CD14-positive monocyte (primary cell): Measurements from ENCODE around the gene GNL2. TPM values are rescaled to one million over a fixed set of nuclear protein-coding genes. Genes with fewer than 3 reads are reported as not detected.

Experiments used
- DNase-seq, 3 donors: peaks; one replicate each; pipeline ENCODE4 v3.0.0-alpha.2; 2011 to 2022
- H2AFZ ChIP-seq: 2 replicates; pipeline ENCODE4 v1.6.0; 2012; ENCODE audit warnings: mild to moderate bottlenecking, low read depth, low read length, inconsistent platforms; ENCODE audit not compliant: insufficient read depth, poor library complexity, severe bottlenecking
- H3K27ac ChIP-seq, 2 donors: 1 replicate in 1 of 2; 2 replicates in 1 of 2; pipeline ENCODE4 v1.5.1; 2012 to 2013; ENCODE audit warnings: low read length in 2 of 2, control low read depth in 1 of 2, inconsistent platforms in 1 of 2, low read depth in 1 of 2, mild to moderate bottlenecking in 1 of 2
- H3K27me3 ChIP-seq, 2 donors: one replicate each; pipeline versions ENCODE4 v1.6.0 to v1.6.1; 2011 to 2013; ENCODE audit warnings: low read length in 2 of 2; ENCODE audit not compliant: control insufficient read depth in 2 of 2, insufficient read depth in 2 of 2
- H3K36me3 ChIP-seq, 2 donors: replicated peaks in 1 of 2; 1 replicate in 1 of 2; 2 replicates in 1 of 2; pipeline versions ENCODE4 v1.5.1 to v1.6.1; 2012 to 2013; ENCODE audit warnings: low read length in 2 of 2, control low read depth in 1 of 2, inconsistent platforms in 1 of 2, mild to moderate bottlenecking in 1 of 2; ENCODE audit not compliant: insufficient read depth in 2 of 2, control insufficient read depth in 1 of 2
- H3K4me1 ChIP-seq, 2 donors: 1 replicate in 1 of 2; 2 replicates in 1 of 2; pipeline versions ENCODE4 v1.5.1 to v1.6.1; 2012 to 2013; ENCODE audit warnings: low read length in 2 of 2, control low read depth in 1 of 2, inconsistent platforms in 1 of 2, mild to moderate bottlenecking in 1 of 2, moderate library complexity in 1 of 2; ENCODE audit not compliant: insufficient read depth in 2 of 2, control insufficient read depth in 1 of 2
- H3K4me2 ChIP-seq: replicated peaks from 2 replicates; pipeline ENCODE3; 2012; ENCODE audit warnings: low read length, moderate library complexity, mild to moderate bottlenecking; ENCODE audit not compliant: poor library complexity, severe bottlenecking; ENCODE audit errors: extremely low read depth
- H3K4me3 ChIP-seq, 3 experiments: fragments of 200-600 bp in 1 of 3; sonication (generic) in 1 of 3; replicated peaks in 1 of 3; 1 replicate in 2 of 3; 2 replicates in 1 of 3; pipeline ENCODE4 v1.5.1; 2011 to 2013; ENCODE audit warnings: low read length in 3 of 3, mild to moderate bottlenecking in 3 of 3, control low read depth in 2 of 3, low read depth in 2 of 3, inconsistent platforms in 1 of 3, moderate library complexity in 1 of 3
- H3K79me2 ChIP-seq: 2 replicates; pipeline ENCODE4 v1.6.0; 2012; ENCODE audit warnings: mild to moderate bottlenecking, control low read depth, inconsistent platforms, low read length, moderate library complexity; ENCODE audit not compliant: insufficient read depth
- H3K9ac ChIP-seq: 2 replicates; pipeline ENCODE4 v1.6.0; 2017; ENCODE audit warnings: low read length, mild to moderate bottlenecking; ENCODE audit not compliant: insufficient read depth, poor library complexity, severe bottlenecking
- H3K9me3 ChIP-seq, 2 donors: replicated peaks in 1 of 2; 1 replicate in 1 of 2; 2 replicates in 1 of 2; pipeline versions ENCODE4 v1.5.1 to v1.6.1; 2012 to 2013; ENCODE audit warnings: low read length in 2 of 2, control low read depth in 1 of 2; ENCODE audit not compliant: control insufficient read depth in 1 of 2, insufficient read depth in 1 of 2
- H4K20me1 ChIP-seq: 2 replicates; pipeline ENCODE4 v1.6.0; 2012; ENCODE audit warnings: mild to moderate bottlenecking, low read length, control low read depth, moderate library complexity; ENCODE audit not compliant: insufficient read depth
- H3K27ac Mint-ChIP-seq, 7 donors: one replicate each; pipeline ENCODE4 v1.8.0; 2020; ENCODE audit warnings: mild to moderate bottlenecking in 7 of 7, mixed read lengths in 7 of 7, moderate library complexity in 6 of 7, inconsistent platforms in 2 of 7
- H3K27me3 Mint-ChIP-seq, 3 donors: one replicate each; pipeline ENCODE4 v1.8.0; 2021 to 2022; ENCODE audit warnings: low read depth in 3 of 3, mild to moderate bottlenecking in 3 of 3, mixed read lengths in 3 of 3, moderate library complexity in 3 of 3, inconsistent platforms in 1 of 3
- H3K36me3 Mint-ChIP-seq, 2 donors: one replicate each; pipeline ENCODE4 v1.8.0; 2020; ENCODE audit warnings: mixed read lengths in 2 of 2, inconsistent platforms in 1 of 2, mild to moderate bottlenecking in 1 of 2
- H3K4me1 Mint-ChIP-seq: one replicate; pipeline ENCODE4 v1.8.0; 2020; ENCODE audit warnings: mild to moderate bottlenecking, mixed read lengths
- H3K4me3 Mint-ChIP-seq, 2 donors: one replicate each; pipeline ENCODE4 v1.8.0; 2020; ENCODE audit warnings: mild to moderate bottlenecking in 2 of 2, mixed read lengths in 2 of 2, moderate library complexity in 1 of 2
- H3K9me3 Mint-ChIP-seq, 7 donors: one replicate each; pipeline ENCODE4 v1.8.0; 2020 to 2022; ENCODE audit warnings: mixed read lengths in 7 of 7, mild to moderate bottlenecking in 6 of 7, moderate library complexity in 6 of 7, inconsistent platforms in 2 of 7
- WGBS: methylation state at CpG from one replicate; pipeline ENCODE4 v1.1.5; 2013; ENCODE audit warnings: missing lambda C conversion rate; ENCODE audit not compliant: insufficient coverage; 5-methylcytosine and 5-hydroxymethylcytosine counted together
- intact Hi-C, 2 donors: fragments of 100-400 bp; cut with micrococcal nuclease; formaldehyde crosslinking; loops; one replicate each; pipeline versions ENCODE4 v1.15.0 to v1.15.1; 2023
- polyA plus RNA-seq, 3 donors: library from polyadenylated mRNA; depleted of rRNA in 1 of 3; unstranded in 2 of 3; stranded (reverse) in 1 of 3; fragments of 300-500 nt in 2 of 3; fragments of >200 nt in 1 of 3; fragmentation: Illumina TruSeq in 2 of 3; gene quantifications; 1 replicate in 2 of 3; 2 replicates in 1 of 3; pipeline ENCODE4 v1.2.3, GENCODE V29; 2012 to 2021
- TF ChIP-seq, protein P1 (sequence below): fragments of 200-600 bp; IDR thresholded peaks from one replicate; pipeline ENCODE4 v1.8.0; 2022; ENCODE audit warnings: antibody characterized with exemption, mild to moderate bottlenecking

Gene GNL2
- polyA plus RNA-seq, 3 donors = 22.2 to 37.2 (median 35.4) TPM

DNA sequence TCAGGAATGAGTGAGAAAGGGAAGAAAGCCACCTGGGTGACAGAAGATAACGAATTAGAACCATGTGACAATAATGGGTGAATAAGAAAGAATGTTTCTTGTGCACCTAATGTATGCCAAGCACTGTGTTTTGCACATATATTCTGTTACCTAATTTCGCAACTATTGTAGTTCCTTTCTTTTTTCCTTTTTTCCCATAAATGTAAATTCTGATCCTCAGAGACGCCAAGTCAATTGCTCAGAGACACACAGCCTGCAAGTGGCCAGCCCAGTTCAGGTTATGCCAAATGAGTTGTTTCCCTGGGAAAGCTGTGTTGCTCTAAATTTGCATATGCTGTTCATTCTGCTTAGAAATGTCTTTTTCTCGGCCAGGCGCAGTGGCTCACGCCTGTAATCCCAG is 40.7 kb upstream of the GNL2 start:
- 90% methylated on average over 5 of the region's 6 CpGs for WGBS
- H3K9me3 Mint-ChIP-seq = peaks cover 0 to 9% (median 6%) of the 10 kb centered on the region in 7 donors
- peaks cover 6% of the 10 kb centered on the region for H3K4me1 Mint-ChIP-seq
- H3K4me2 ChIP-seq = no peak overlapping the region
- no peak overlapping the region for H2AFZ ChIP-seq
- no peak overlapping the region for H3K9ac ChIP-seq
- intact Hi-C loops = no loop called here
- H3K27me3 ChIP-seq = peaks cover 45 to 69% of the 10 kb centered on the region in 2 donors
- H3K4me1 ChIP-seq = peaks cover 0 to 9% of the 10 kb centered on the region in 2 donors
- H4K20me1 ChIP-seq = no peaks in the 10 kb centered on the region
- no peak overlapping the region for H3K27ac Mint-ChIP-seq
- no peaks in the 10 kb centered on the region for H3K79me2 ChIP-seq
- H3K4me3 Mint-ChIP-seq = peak overlapping the region in 1 of 2 donors; percentile 84
- H3K36me3 ChIP-seq = no peaks in the 10 kb centered on the region
- DNase-seq = no peak
- no peak overlapping the region for H3K4me3 ChIP-seq
- TF ChIP-seq, protein P1, sequence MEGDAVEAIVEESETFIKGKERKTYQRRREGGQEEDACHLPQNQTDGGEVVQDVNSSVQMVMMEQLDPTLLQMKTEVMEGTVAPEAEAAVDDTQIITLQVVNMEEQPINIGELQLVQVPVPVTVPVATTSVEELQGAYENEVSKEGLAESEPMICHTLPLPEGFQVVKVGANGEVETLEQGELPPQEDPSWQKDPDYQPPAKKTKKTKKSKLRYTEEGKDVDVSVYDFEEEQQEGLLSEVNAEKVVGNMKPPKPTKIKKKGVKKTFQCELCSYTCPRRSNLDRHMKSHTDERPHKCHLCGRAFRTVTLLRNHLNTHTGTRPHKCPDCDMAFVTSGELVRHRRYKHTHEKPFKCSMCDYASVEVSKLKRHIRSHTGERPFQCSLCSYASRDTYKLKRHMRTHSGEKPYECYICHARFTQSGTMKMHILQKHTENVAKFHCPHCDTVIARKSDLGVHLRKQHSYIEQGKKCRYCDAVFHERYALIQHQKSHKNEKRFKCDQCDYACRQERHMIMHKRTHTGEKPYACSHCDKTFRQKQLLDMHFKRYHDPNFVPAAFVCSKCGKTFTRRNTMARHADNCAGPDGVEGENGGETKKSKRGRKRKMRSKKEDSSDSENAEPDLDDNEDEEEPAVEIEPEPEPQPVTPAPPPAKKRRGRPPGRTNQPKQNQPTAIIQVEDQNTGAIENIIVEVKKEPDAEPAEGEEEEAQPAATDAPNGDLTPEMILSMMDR = no peak
- H3K27me3 Mint-ChIP-seq = peaks cover 59 to 66% (median 60%) of the 10 kb centered on the region in 3 donors
- peaks cover 0 to 3% of the 10 kb centered on the region in 2 donors for H3K36me3 Mint-ChIP-seq
- H3K9me3 ChIP-seq = peaks cover under 1 to 26% of the 10 kb centered on the region in 2 donors
- H3K27ac ChIP-seq = no peak overlapping the region

DNA sequence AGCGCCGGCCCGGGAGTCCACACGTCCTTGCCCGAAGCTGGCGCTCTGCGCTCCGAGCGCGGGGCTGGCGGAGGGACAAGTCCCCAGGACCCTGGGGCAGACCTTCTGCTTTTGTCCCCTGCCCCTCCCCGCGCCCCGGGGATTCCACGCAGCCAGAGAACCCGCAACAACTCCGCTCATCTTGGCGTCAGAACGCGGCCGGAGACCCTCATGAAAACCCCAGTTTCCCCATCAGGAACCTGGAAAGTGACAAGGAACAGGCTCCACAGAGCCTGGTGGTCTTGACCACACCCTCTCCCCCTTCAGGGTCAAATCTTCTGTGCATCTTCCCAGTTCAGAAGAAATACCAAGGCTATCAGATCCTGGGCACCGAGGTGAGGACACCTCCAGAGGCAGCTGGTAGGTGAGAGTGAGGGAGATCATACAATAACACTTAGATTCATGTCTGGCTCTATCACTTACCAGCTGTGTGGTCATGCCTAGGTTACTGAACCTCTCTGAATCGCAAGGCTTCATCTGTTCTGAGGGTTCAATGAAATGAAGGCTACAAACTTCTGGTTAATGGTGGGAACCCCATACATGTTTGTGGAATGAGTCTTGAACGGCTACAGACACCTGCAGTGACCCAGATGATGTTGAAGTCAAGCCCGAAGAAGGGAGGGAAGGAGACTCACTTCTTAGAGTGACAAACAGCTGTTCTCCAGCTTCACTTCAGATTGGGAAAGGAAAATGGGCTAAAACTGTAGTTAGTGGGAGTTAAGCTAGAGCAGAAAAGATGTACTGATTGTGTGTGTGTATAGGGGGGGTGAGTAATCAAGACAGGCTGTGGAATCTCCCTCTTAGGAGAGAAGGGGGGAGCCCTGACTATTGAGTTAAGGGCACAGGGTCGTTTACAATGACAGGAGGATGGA is 39.5 kb upstream of the GNL2 start:
- Histone ChIP-seq H3K79me2 (no peaks in the 10 kb centered on the region), H2AFZ (peak overlapping the region; percentile 50), H3K27me3 (peaks cover 48 to 81% of the 10 kb centered on the region in 2 donors), H3K27ac (no peak overlapping the region), H3K4me3 (peak overlapping the region in 1 of 3 experiments; percentile 50), H3K4me2 (peak overlapping the region; percentile 56), H3K9me3 (peaks cover 0 to 26% of the 10 kb centered on the region in 2 donors), H3K9ac (no peak overlapping the region), H3K36me3 (no peaks in the 10 kb centered on the region), H4K20me1 (no peaks in the 10 kb centered on the region), H3K4me1 (peaks cover 0 to 9% of the 10 kb centered on the region in 2 donors)
- peak overlapping the region in 1 of 2 donors; percentile 84 for H3K4me3 Mint-ChIP-seq
- H3K4me1 Mint-ChIP-seq = peaks cover 6% of the 10 kb centered on the region
- WGBS = 15% methylated on average over 23 of the region's 26 CpGs
- DNase-seq = no peak
- intact Hi-C loops = no loop called here
- H3K36me3 Mint-ChIP-seq = peaks cover 0 to 3% of the 10 kb centered on the region in 2 donors
- TF ChIP-seq, protein P1 = no peak
- peaks cover 0 to 12% (median 8%) of the 10 kb centered on the region in 7 donors for H3K9me3 Mint-ChIP-seq
- H3K27ac Mint-ChIP-seq = no peak overlapping the region
- peaks cover 70 to 75% (median 72%) of the 10 kb centered on the region in 3 donors for H3K27me3 Mint-ChIP-seq
